Measurements from ENCODE around the gene GPR17.

GPR17 gene

DNA sequence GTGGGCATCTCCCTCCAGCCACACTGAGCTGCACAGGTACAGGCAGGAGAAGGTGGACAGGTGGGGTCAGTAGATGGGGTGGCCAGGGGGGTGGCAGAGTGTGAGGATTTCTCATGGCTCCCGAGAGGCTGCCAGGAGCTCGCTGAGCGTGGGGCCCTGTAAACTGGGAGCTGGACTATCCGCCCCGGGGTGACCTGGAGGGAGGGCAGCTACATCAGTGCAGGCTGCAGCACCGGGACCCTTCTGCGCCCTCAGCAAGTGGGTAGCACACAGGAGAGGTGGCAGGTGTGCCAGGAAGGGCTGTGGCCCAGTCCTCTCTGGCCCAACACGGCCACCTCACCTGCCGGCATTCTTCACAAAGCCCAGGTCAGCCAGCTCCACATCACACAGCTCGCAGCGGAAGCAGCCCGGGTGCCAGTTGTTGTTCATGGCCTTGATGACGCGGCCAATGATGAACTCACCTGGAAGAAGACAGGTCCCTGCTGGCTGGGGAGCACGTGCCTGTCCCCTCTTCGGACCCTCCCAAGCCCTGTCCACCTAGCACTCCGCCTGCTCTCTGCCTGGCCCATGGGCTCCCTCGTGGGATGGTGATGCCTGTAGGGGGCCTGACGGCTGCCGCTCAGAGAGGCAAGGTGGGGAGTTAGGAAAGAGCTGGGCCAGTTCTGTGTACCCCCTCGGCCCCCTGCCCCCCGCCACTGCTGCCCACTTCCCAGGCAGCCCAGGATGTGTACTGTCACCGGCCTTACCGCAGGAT, 8.3 kb downstream of the GPR17 start:
- no peak for DNase-seq (ENCODE audit: low spot score)
- POLR2A ChIA-PET (ENCODE audit: low non-redundant PET): no interaction called here
- TF ChIP-seq, protein P1, sequence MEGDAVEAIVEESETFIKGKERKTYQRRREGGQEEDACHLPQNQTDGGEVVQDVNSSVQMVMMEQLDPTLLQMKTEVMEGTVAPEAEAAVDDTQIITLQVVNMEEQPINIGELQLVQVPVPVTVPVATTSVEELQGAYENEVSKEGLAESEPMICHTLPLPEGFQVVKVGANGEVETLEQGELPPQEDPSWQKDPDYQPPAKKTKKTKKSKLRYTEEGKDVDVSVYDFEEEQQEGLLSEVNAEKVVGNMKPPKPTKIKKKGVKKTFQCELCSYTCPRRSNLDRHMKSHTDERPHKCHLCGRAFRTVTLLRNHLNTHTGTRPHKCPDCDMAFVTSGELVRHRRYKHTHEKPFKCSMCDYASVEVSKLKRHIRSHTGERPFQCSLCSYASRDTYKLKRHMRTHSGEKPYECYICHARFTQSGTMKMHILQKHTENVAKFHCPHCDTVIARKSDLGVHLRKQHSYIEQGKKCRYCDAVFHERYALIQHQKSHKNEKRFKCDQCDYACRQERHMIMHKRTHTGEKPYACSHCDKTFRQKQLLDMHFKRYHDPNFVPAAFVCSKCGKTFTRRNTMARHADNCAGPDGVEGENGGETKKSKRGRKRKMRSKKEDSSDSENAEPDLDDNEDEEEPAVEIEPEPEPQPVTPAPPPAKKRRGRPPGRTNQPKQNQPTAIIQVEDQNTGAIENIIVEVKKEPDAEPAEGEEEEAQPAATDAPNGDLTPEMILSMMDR (conservative IDR thresholded peaks at IDR 0.05; ENCODE audit: low read depth): no peak
- CTCF ChIA-PET: interaction anchor here (1.4 to 2.4 kb wide), 2 partner anchors 22 to 63 kb away, joined by 3 to 18 read pairs; partner anchors contain the start of gene LIMS2
- no peak overlapping the region for H3K27ac ChIP-seq

DNA sequence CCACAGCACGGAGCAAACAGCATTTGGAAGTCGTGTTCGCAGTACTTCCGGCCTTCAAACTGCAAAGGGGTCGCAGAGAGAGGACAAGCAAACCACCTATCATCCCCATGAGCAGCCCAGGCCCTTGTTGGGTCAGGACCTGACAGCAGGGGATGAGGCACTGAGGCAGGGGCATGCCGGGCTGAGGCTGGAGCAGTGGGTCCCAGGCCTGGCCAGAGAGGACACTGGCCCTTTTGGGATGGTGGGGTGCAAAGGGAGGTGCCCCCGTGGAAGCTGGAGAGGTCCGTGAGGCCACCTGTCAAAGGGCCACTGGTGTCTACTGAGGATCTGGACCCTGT, 8.9 kb downstream of the GPR17 start:
- ChIA-PET CTCF (interaction anchor here (1.4 kb wide), 1 partner anchor 21 kb away, joined by 3 read pairs; the partner anchor contains the start of gene LIMS2), POLR2A (ENCODE audit: low non-redundant PET) (no interaction called here)
- H3K27ac ChIP-seq: no peak overlapping the region
- TF ChIP-seq, protein P1 (conservative IDR thresholded peaks at IDR 0.05; ENCODE audit: low read depth): no peak
- no peak for DNase-seq (ENCODE audit: low spot score)

DNA sequence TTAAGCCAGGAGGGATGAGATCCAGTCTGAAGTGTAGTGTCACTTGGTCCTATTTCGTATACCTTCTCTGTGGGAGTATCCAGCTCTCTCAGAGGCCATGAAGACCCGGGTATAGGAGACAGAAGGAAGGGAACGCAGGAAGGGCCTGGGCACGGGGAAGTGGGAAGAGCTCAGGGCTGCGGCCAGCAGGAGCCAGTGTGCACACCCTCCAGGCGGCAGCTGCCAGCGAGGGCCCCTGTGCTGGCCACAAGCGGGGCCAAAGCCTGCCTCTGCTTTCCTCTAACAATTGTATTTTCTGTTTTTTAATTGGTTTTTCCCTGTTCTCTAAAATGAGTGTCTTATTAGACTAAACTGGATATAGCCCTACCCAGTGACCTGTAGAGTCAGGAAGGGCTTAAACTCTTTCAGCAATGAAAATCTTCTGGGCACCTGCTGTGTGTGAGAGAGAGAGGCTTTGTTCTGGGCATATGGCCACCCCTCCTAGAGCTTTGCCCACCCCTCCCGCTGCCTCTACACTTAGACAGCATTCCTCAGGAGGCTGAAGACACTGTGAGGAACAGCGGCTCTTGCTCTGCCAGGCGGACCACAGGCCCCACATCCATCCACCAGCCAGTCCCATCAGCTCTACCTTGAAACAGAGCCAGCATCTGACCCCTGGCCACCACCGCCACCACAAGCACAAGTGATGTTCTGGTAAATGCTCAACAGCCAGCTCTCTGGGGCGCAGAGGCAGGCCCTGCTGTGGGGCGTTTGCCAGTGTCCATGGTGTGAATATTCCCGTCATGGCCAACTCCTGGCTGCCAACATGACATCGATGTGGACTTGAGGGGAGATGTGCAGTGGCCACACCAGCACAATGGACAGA, 9.5 kb downstream of the GPR17 start:
- H3K27ac ChIP-seq: no peak overlapping the region
- ChIA-PET POLR2A (ENCODE audit: low non-redundant PET) (no interaction called here), CTCF (interaction anchor here (0.6 to 1.4 kb wide), 3 partner anchors 20 to 527 kb away, joined by 3 to 5 read pairs (median 3); partner anchors contain the start of gene LIMS2)
- TF ChIP-seq, protein P1 (conservative IDR thresholded peaks at IDR 0.05; ENCODE audit: low read depth): no peak
- DNase-seq (ENCODE audit: low spot score): no peak

DNA sequence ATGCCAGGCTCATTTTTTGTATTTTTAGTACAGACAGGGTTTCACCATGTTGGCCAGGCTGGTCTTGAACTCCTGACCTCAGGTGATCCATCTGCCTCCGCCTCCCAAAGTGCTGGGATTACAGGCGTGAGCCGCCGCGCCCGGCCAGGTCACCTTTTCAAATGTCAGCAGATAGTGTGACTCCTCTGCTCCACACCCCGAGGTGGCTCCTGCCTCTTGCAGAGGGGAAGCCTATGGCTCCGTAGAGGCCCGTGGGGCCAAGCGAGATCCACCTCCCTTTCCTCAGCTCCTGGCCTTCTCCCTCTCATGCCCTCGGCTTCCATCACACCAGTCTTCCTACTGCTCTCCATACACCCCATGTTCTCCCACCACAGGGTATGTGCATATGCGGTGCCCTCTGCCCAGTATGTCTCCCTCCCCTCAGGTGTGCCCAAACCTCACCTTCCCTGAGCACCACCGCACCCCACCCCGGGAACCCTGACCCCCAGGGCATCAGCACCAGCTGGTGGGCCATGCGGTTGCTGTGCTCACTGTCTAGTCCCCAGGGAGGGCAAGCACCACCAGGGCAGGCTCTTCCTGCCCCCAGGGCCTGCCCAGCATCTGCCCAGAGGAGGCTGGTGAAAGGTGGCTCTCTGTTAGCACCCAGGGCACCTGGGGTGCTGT, 10.7 kb downstream of the GPR17 start:
- no peak for DNase-seq (ENCODE audit: low spot score)
- no peak overlapping the region for H3K27ac ChIP-seq
- TF ChIP-seq, protein P1 (conservative IDR thresholded peaks at IDR 0.05; ENCODE audit: low read depth): no peak
- ChIA-PET CTCF (no interaction called here), POLR2A (ENCODE audit: low non-redundant PET) (no interaction called here)

DNA sequence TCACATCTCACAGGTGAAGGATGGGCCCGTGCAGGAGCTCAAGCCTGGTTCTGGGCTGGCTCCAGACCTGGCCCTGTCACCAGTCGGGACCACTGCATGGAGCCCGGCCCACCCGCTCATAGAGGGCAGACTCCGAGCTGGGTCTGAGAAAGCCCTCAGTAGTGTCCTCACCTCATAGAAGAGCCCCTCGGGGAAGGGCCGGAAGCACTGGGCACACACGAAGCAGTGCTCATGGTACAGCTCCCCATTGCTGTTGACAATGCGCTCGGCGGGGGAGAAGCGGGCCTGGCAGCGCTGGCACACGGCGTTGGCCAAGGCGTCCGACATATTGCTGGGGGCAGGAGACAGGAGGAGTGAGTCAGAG, 11.3 kb downstream of the GPR17 start:
- TF ChIP-seq, protein P1 (conservative IDR thresholded peaks at IDR 0.05; ENCODE audit: low read depth): no peak
- no peak for DNase-seq (ENCODE audit: low spot score)
- H3K27ac ChIP-seq: no peak overlapping the region
- ChIA-PET CTCF (interaction anchor here (0.5 kb wide), 1 partner anchor 64 kb away, joined by 5 read pairs; no protein-coding TSS in a partner anchor), POLR2A (ENCODE audit: low non-redundant PET) (no interaction called here)

DNA sequence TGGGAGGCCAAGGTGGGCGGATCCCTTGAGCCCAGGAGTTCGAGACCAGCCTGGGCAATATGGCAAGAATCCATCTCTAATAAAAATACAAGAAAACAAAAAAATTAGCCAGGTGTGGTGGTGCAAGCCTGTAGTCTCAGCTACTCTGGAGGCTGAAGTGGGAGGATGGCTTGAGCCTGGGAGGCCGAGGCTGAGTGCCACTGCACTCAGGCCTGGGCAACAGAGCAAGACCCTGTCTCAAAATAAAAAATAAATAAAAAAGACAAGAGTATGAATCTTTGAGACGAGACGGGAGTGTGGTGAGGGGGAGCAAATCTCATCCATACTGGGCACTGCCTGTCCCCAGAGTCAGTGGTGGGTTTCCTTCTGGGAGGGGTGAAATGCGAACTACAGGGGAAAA, 12.2 kb downstream of the GPR17 start:
- no peak overlapping the region for H3K27ac ChIP-seq
- TF ChIP-seq, protein P1 (conservative IDR thresholded peaks at IDR 0.05; ENCODE audit: low read depth): no peak
- ChIA-PET POLR2A (ENCODE audit: low non-redundant PET) (no interaction called here), CTCF (interaction anchor here (0.9 kb wide), 1 partner anchor 67 kb away, joined by 4 read pairs; no protein-coding TSS in a partner anchor)
- DNase-seq (ENCODE audit: low spot score): no peak
